BLaER1 treated with 17β-estradiol and CSF1 and Interleukin-3, amounts not matched to agents 10 nM and 100 nM (cell line): ENCODE data around the gene PRKCE.

Experiments used
- H3K27ac ChIP-seq, 11 experiments: shearing (Covaris generic); formaldehyde crosslinking; 2 replicates each; pipeline ENCODE4 v1.8.1; 2022
- H3K27me3 ChIP-seq, 11 experiments: shearing (Covaris generic); formaldehyde crosslinking; 2 replicates each; pipeline ENCODE4 v1.8.1; 2022
- H3K36me3 ChIP-seq, 11 experiments: shearing (Covaris generic); formaldehyde crosslinking; 2 replicates each; pipeline ENCODE4 v1.8.1; 2022
- H3K4me1 ChIP-seq, 10 experiments: shearing (Covaris generic); formaldehyde crosslinking; 2 replicates each; pipeline ENCODE4 v1.8.1; 2022
- H3K4me2 ChIP-seq, 11 experiments: shearing (Covaris generic); formaldehyde crosslinking; 2 replicates each; pipeline ENCODE4 v1.8.1; 2022
- H3K4me3 ChIP-seq, 10 experiments: shearing (Covaris generic); formaldehyde crosslinking; 2 replicates each; pipeline ENCODE4 v1.8.1; 2022
- H3K9ac ChIP-seq, 11 experiments: shearing (Covaris generic); formaldehyde crosslinking; 2 replicates each; pipeline ENCODE4 v1.8.1; 2022
- H3K9me3 ChIP-seq, 11 experiments: shearing (Covaris generic); formaldehyde crosslinking; replicated peaks in 1 of 11; 2 replicates each; pipeline ENCODE4 v1.8.1; 2022
- H4K20me1 ChIP-seq, 11 experiments: shearing (Covaris generic); formaldehyde crosslinking; 2 replicates each; pipeline ENCODE4 v1.8.1; 2022
- Cebpa-rat ChIP-seq, 11 experiments: shearing (Covaris generic); IDR thresholded peaks; 2 replicates each; pipeline ENCODE4 v1.8.1; 2022

Gene PRKCE

DNA sequence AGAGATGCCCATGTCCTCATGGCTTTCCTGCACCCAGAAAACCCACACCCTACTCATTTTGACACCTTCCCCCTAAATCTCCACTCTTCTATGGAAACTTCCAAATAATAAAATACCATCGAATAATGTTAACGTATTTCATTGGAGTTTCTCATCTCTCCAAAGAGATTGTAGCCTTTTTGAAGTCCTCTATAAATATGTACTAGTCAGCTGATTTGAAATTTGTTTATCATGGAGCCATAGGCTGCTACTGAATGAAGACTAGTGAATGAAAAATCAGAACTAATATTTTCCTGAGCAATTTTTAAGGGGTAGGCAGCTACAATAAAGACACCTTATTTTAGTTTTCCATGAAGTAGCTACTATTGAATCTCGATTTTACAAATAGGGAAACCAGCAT lies 419.6 kb downstream of the PRKCE start:
- Histone ChIP-seq H3K4me2 (peak overlapping the region in 5 of 11 experiments; percentile 5 to 36 (median 34); a peak in 5 of 22 replicates), H3K4me1 (peaks cover 17 to 40% (median 27%) of the 10 kb centered on the region in 10 experiments; a peak in 19 of 20 replicates), H3K4me3 (no peak overlapping the region), H3K27ac (no peak overlapping the region), H3K36me3 (peaks cover 0 to 99% (median 84%) of the 10 kb centered on the region in 11 experiments; a peak in 18 of 22 replicates), H3K9ac (no peak overlapping the region), H4K20me1 (no peaks in the 10 kb centered on the region; a peak in 1 of 22 replicates), H3K9me3 (no peaks in the 10 kb centered on the region), H3K27me3 (no peaks in the 10 kb centered on the region)
- no peak for TF ChIP-seq Cebpa-rat (IDR thresholded peaks at IDR 0.05)

DNA sequence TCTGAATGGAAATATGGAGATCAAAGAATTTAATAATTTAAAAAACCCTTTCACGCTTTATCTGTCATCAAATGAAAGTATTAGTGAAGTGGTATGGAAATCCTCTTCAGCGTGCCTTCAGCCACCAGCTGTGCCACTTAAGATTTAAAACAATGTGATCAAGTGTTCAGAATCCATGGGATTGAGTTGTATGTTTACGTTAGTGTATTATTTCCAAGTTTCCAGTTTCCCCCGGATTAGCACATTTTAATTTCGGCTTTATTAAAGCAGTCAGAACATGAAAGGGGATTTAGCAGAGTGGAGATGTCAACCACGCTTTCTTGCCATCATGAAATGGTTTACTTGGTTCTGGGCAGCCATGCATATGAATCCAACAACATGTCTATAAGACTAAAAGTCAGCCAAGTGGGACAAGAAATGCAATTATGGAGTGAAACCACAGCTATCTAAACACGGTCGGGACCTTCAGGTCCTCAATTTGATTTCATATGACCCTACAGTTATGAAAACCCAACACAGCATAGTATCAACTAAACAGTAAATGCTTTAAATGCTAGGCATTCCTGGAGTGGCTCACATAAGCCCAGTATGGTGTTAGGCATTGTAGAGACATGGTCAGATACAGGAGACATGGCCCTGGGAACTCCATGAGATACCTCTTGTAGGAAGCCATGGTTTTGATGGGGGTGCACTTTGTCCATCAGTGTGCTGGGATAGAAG lies 420.8 kb downstream of the PRKCE start:
- H4K20me1 ChIP-seq, result no peaks in the 10 kb centered on the region; a peak in 1 of 22 replicates
- TF ChIP-seq Cebpa-rat (IDR thresholded peaks at IDR 0.05), result no peak
- H3K4me2 ChIP-seq, result peak overlapping the region; percentile 5 to 75 (median 36); a peak in 18 of 22 replicates
- H3K4me1 ChIP-seq, result peaks cover 16 to 51% (median 27%) of the 10 kb centered on the region in 10 experiments; a peak in 19 of 20 replicates
- H3K9me3 ChIP-seq, result no peaks in the 10 kb centered on the region
- H3K36me3 ChIP-seq, result peaks cover 0 to 99% (median 76%) of the 10 kb centered on the region in 11 experiments; a peak in 17 of 22 replicates
- no peak overlapping the region for H3K9ac ChIP-seq
- H3K27ac ChIP-seq, result no peak overlapping the region
- H3K4me3 ChIP-seq, result no peak overlapping the region
- H3K27me3 ChIP-seq, result no peaks in the 10 kb centered on the region

DNA sequence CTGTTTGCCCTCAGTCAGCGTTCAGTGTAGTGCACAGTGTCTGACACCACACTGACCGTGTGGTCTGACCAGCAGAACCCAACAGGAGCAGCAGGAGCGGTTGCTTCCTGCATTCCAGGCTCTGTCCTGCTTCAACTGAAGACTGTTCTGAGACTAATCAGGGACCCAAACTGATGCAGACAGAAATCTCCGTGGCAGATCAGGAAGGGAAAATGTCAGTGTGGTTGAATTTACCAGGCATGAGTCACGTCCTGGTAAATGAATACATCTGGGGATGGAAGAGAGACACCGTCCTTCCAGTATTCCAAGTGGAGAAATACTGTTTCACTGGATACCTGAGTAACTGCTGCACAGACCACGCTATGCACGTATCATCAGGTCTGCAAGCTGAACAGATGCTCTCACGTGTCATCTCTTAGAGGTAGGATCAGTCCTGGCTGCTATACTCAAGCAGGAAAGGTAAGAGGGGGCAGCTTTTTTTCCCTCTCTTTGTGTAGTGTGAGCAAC lies 422.1 kb downstream of the PRKCE start:
- H3K9ac ChIP-seq, result peak overlapping the region in 3 of 11 experiments; percentile 10 to 32 (median 17); a peak in 4 of 22 replicates
- peaks cover 16 to 64% (median 27%) of the 10 kb centered on the region in 10 experiments; a peak in 19 of 20 replicates for H3K4me1 ChIP-seq
- no peak overlapping the region for H3K4me3 ChIP-seq
- peak overlapping the region in 5 of 11 experiments; percentile 30 to 53 (median 39); a peak in 10 of 22 replicates for H3K27ac ChIP-seq
- no peaks in the 10 kb centered on the region for H3K9me3 ChIP-seq
- H3K4me2 ChIP-seq, result peak overlapping the region in 7 of 11 experiments; percentile 26 to 75 (median 60); a peak in 14 of 22 replicates
- no peaks in the 10 kb centered on the region for H3K27me3 ChIP-seq
- H3K36me3 ChIP-seq, result peaks cover 0 to 99% (median 75%) of the 10 kb centered on the region in 11 experiments; a peak in 15 of 22 replicates
- TF ChIP-seq Cebpa-rat (IDR thresholded peaks at IDR 0.05), result no peak
- no peaks in the 10 kb centered on the region; a peak in 1 of 22 replicates for H4K20me1 ChIP-seq

DNA sequence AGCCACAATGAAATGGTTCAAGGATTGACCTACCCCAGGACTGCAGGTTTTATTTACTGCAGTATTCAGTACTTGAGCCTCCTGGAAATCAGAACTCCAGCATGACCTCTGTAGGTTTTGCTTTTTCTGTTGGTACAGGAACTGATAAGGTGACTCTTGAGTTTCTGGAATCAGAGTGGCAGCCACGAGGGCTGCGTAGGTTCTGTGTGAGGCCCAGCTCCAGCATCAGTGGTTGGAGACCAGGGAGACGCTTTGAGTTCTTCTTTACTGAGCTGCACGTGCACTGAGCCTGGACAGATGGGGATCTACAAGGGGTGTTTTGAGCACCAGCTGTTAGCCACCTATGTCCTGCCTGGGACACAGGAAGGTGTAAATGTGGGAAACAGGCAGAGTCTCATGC lies 423.0 kb downstream of the PRKCE start:
- Histone ChIP-seq H3K36me3 (peaks cover 0 to 99% (median 69%) of the 10 kb centered on the region in 11 experiments; a peak in 15 of 22 replicates), H3K4me1 (peaks cover 16 to 73% (median 27%) of the 10 kb centered on the region in 10 experiments; a peak in 19 of 20 replicates), H3K4me2 (0 out of 22 replicates have a peak overlapping the region, but pooled peaks of 1 of the 11 experiments have one; percentile 15), H3K27ac (no peak overlapping the region), H3K27me3 (no peaks in the 10 kb centered on the region), H3K4me3 (no peak overlapping the region), H4K20me1 (no peaks in the 10 kb centered on the region; a peak in 1 of 22 replicates), H3K9me3 (no peaks in the 10 kb centered on the region), H3K9ac (no peak overlapping the region)
- no peak for TF ChIP-seq Cebpa-rat (IDR thresholded peaks at IDR 0.05)

DNA sequence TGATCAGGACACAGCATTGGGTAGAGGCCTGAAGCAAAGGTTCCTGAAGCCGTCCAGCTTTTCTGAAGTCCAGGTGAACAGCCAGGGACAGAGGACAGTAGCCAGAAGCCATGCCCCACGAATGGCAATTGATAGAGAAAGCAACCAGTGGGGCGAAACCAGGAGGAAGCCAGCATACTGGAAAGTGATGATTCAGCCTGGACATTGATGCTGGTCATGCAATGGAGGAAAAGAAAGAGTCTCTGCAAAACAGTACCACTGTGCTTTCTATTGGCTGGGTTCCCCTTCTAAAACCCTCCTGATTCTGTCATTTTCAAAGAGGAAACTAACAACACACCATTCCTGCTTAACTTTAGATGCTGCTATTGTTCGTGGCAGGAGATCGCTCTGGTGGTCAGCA lies 424.4 kb downstream of the PRKCE start:
- peaks cover 0 to 99% (median 71%) of the 10 kb centered on the region in 11 experiments; a peak in 14 of 22 replicates for H3K36me3 ChIP-seq
- H3K9me3 ChIP-seq, result no peaks in the 10 kb centered on the region
- H4K20me1 ChIP-seq, result no peaks in the 10 kb centered on the region; a peak in 1 of 22 replicates
- peaks cover 23 to 87% (median 37%) of the 10 kb centered on the region in 10 experiments for H3K4me1 ChIP-seq
- H3K4me3 ChIP-seq, result no peak overlapping the region
- no peak for TF ChIP-seq Cebpa-rat (IDR thresholded peaks at IDR 0.05)
- H3K4me2 ChIP-seq, result peak overlapping the region in 5 of 11 experiments; percentile 6 to 77 (median 56); a peak in 8 of 22 replicates
- H3K9ac ChIP-seq, result no peak overlapping the region
- H3K27me3 ChIP-seq, result no peaks in the 10 kb centered on the region
- peak overlapping the region in 2 of 11 experiments; percentile 12 to 27; a peak in 2 of 22 replicates for H3K27ac ChIP-seq

DNA sequence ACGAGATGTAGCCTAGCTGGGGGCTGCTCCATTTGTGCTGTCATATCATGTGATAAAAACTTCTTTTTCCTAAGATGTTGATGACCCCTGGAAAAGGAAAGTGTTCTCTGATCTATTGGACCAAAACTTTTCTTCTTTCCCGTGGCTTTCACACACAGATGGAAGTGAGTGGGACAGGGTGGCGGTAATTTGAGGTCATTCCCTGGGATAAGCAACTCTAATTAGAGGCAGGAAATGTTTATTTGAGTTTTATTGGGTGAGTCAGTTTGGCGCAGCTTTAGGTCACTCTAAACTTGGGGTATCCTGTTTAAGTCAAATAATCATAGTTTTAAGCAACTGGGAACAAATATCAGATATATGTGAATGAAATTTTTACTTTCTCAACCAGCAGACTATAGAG lies 424.8 kb downstream of the PRKCE start:
- no peak overlapping the region for H3K4me3 ChIP-seq
- peaks cover 0 to 100% (median 72%) of the 10 kb centered on the region in 11 experiments; a peak in 14 of 22 replicates for H3K36me3 ChIP-seq
- peak overlapping the region in 5 of 11 experiments; percentile 6 to 77 (median 56); a peak in 8 of 22 replicates for H3K4me2 ChIP-seq
- H4K20me1 ChIP-seq, result no peaks in the 10 kb centered on the region; a peak in 1 of 22 replicates
- no peak overlapping the region for H3K9ac ChIP-seq
- H3K4me1 ChIP-seq, result peaks cover 23 to 91% (median 40%) of the 10 kb centered on the region in 10 experiments
- no peaks in the 10 kb centered on the region for H3K27me3 ChIP-seq
- TF ChIP-seq Cebpa-rat (IDR thresholded peaks at IDR 0.05), result no peak
- peak overlapping the region in 1 of 11 experiments; percentile 27; a peak in 2 of 22 replicates for H3K27ac ChIP-seq
- H3K9me3 ChIP-seq, result no peaks in the 10 kb centered on the region

DNA sequence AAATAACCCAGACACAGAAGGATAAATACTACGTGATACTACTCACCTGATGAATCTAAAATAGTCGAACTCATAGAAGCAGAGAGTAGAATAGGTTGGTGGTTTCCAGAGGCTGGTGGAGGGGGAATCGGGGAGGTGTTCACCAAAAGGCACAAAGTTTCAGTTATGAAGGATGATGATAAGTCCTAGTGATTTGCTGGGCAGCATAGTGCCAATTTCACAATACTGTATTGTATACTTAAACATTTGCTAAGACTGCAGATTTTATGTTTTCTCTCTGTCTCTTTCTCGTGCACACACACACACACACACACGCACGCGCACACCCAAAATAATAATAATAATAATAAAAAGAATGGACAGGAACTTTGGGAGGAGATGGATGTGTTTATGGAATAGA lies 425.4 kb downstream of the PRKCE start:
- no peak overlapping the region for H3K9ac ChIP-seq
- H3K36me3 ChIP-seq, result peaks cover 0 to 100% (median 69%) of the 10 kb centered on the region in 11 experiments; a peak in 14 of 22 replicates
- H3K4me3 ChIP-seq, result no peak overlapping the region
- H4K20me1 ChIP-seq, result no peaks in the 10 kb centered on the region; a peak in 1 of 22 replicates
- H3K4me1 ChIP-seq, result peaks cover 23 to 97% (median 43%) of the 10 kb centered on the region in 10 experiments
- H3K9me3 ChIP-seq, result no peaks in the 10 kb centered on the region
- TF ChIP-seq Cebpa-rat (IDR thresholded peaks at IDR 0.05), result no peak
- no peaks in the 10 kb centered on the region for H3K27me3 ChIP-seq
- no peak overlapping the region for H3K27ac ChIP-seq
- H3K4me2 ChIP-seq, result peak overlapping the region in 2 of 11 experiments; percentile 56 to 65; a peak in 3 of 22 replicates

DNA sequence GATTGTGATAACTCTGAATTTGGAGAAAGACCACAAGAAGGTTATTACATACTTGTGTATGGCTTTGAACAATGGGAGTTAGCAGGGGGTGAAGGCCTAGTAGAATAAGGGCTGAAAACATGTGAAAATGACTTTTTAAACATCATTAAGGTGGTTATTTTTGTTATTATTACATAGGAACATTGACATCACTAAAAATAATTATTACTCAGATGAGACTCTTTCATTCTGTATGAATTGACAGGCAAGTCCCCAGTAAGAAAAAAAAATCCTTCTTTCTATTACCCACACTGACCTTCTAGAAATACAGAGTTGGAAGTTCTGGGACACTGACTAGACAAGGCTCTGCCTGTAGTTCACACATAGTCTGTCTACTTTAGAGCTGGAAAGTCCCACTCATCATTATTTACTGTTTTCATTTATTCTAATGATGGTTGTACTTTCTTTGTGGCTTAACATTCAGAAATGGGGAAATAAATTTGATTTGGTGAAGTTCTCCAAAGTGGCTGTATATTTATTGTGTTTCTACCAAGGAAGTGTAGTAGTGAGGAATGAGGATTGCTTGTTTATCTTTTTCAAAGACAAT lies 426.1 kb downstream of the PRKCE start:
- H3K4me3 ChIP-seq, result no peak overlapping the region
- H3K27me3 ChIP-seq, result no peaks in the 10 kb centered on the region
- peaks cover 0 to 97% (median 66%) of the 10 kb centered on the region in 11 experiments; a peak in 14 of 22 replicates for H3K36me3 ChIP-seq
- peaks cover 23 to 98% (median 45%) of the 10 kb centered on the region in 10 experiments for H3K4me1 ChIP-seq
- H3K4me2 ChIP-seq, result peak overlapping the region in 3 of 11 experiments; percentile 47 to 62 (median 49); a peak in 6 of 22 replicates
- H3K9me3 ChIP-seq, result no peaks in the 10 kb centered on the region
- peak overlapping the region in 2 of 11 experiments; percentile 9 to 13; a peak in 3 of 22 replicates for H3K27ac ChIP-seq
- no peak overlapping the region for H3K9ac ChIP-seq
- no peaks in the 10 kb centered on the region; a peak in 1 of 22 replicates for H4K20me1 ChIP-seq
- TF ChIP-seq Cebpa-rat (IDR thresholded peaks at IDR 0.05), result no peak
